ENCODE measurements around the gene HOXA10.

HOXA10 gene

DNA sequence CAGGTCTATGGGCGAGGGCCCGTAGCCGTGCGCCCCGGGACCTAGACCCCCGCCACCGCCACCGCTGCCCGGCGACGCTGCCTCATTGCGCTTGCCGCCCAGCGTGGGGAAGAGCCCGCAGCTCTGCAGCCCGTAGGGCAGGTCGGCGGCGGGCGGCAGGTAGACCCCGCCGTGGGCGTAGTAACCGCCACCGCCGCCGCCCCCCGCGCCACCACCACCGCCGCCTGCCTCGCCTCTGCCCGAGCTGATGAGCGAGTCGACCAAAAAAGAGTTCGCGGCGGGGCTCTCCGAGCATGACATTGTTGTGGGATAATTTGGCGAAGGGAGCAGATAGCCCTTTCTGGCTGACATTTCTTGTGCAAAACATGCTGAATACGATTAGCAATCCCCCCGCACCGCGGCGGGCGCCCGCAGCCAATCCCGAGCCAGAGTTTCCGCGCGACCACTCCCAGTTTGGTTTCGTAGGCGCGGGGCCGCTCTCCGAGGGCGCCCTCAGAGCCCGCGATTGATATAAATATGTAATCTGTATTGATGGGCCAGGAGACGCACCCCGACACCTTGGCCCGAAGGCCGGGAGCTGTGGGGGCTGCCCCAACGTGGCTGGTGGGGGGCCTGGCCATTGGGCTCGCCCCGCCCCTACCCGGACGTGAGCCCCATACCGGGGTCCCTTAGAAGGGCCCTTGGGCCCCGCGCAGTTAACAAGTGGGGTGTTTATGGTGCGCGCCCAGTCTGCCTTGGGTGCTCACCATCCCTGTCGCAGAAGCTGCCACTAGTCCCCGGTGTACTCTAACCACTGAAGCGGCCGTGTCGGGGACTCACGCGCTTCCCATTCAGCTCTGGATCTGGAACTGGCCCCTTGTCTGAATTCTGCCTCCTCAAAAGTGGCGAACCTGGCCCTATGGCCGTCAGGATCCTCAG, at the start of gene HOXA10:
Gene HOXA10, minus strand, starts transcription at position 365 of the 918 bp plus-strand sequence. Its CDS starts 14 bp downstream, at position 351.
- peak within 1 kb of the TSS; percentile 8; the same call in 1 of the 2 replicates for H3K4me3 ChIP-seq (ENCODE audit: low read length)
- TF ChIP-seq ZNF274 (IDR thresholded peaks at IDR 0.05; ENCODE audit: low read depth, low read length), result no peak

DNA sequence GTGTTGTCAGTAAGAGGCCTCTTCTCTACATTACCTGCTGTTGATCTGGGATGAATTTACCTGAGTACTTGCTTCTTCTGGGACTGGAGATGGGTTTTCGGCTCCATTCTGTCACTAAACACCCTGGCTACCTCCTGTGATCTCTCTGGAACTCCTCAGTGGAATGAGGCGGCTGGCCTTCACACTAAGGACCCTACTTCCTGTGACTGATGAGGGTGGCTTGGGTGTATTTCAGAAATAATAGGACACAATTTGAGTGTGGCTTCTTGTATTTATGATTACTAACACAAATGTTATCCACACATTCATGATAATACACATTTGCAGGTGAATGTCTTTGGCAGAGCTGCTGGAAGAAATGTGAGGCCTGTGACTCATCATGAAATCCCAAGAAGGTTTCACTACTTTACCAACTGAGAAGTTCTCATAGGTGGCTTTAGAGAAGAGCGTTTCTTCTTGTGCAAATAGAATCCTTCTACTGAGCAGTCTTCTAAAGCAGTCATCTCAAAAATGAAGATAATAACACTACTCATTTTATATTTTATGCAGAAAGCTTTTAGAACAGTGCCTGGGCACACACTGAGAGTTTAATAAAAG, 47.2 kb upstream of the HOXA10 start:
- no peak overlapping the region for H3K4me3 ChIP-seq (ENCODE audit: low read length)
- TF ChIP-seq ZNF274 (IDR thresholded peaks at IDR 0.05; ENCODE audit: low read depth, low read length), result no peak

DNA sequence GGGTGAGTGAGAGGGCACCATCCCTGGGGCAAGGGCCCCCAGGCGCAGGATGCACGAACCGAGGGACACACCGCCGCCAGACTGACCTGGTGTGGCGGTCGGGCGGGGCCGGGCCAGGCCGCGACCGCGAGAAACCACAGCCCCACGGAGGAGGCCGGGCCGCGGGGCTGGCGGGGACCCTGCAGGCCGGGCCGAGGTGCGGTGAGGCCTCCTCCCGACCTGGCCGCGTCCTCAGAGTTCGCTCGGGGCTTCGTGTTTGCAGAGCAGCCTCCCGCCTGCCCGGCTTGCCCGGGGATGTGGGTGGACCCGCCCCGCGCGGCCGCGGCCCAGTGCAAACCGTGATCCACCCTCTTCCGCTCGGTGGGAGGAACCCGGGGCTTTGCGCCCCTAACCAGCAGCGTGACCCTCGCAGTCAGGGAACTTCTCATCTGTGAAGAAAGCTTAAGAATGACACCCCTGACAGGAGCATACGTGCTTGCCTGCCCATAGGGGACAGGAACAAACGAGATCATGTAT, 46.4 kb upstream of the HOXA10 start:
- TF ChIP-seq ZNF274 (IDR thresholded peaks at IDR 0.05; ENCODE audit: low read depth, low read length), result no peak
- no peak overlapping the region for H3K4me3 ChIP-seq (ENCODE audit: low read length)

DNA sequence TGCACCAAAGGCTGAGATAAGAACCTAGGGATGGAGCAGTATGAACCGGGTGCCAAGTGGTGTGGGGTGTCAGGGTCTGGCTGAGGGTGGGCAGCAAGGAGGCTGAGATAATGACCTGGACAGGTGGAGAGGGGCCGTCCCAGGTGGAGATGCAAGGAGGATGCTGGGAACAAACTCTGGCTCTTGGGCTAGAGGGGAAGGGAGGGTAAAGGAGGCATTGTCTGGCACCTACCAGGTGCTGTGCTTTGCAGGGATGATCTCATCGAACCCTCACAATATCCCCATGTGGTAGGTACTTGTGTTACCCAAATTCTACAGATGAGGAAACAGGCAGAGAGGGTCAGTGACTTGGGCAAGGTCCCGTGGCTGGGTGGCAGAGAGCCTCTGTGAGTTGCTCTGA, 45.7 kb upstream of the HOXA10 start:
- H3K4me3 ChIP-seq (ENCODE audit: low read length), result no peak overlapping the region
- TF ChIP-seq ZNF274 (IDR thresholded peaks at IDR 0.05; ENCODE audit: low read depth, low read length), result no peak

DNA sequence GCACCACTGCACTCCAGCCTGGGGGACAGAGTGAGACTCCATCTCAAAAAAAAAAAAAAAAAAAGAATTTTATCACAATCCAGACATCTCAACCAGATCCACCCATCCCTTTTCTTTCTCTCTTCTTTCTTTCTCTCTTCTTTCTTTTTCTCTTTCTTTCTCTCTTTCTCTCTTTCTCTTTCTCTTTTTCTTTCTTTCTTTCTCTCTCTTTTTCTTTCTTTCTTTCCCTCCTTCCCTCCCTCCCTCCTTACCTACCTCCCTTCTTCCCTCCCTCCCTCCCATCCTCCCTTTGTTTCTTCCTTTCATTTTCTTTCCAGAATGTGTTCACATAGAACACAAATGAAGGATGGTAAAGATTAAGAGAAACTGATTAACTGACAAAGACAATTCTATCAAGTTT, 43.8 kb upstream of the HOXA10 start:
- no peak overlapping the region for H3K4me3 ChIP-seq (ENCODE audit: low read length)

DNA sequence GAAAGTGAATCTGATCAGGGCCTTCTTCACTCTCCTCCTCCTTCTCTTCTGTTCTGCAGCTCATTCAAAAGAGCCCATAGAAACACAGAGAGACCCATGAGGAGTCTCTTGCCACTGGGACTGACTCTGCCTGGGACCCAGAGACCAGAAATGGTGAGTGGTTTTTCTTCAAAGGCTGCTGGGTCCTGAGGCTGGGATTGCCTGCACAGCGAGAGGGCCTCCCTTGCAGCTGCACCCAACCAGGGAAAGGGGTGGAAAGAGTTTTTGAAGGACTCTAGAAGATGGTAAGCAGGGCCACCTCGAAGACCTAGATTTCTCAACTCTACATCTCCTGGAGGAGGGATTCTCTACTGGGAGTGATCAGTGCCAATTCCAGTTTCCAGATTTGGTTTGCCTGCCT, 41.2 kb upstream of the HOXA10 start:
- no peak for TF ChIP-seq ZNF274 (IDR thresholded peaks at IDR 0.05; ENCODE audit: low read depth, low read length)
- H3K4me3 ChIP-seq (ENCODE audit: low read length), result no peak overlapping the region

More for the DNA sequence above, 43.8 kb upstream of the HOXA10 start:
- TF ChIP-seq ZNF274 (IDR thresholded peaks at IDR 0.05; ENCODE audit: low read depth, low read length), result no peak

DNA sequence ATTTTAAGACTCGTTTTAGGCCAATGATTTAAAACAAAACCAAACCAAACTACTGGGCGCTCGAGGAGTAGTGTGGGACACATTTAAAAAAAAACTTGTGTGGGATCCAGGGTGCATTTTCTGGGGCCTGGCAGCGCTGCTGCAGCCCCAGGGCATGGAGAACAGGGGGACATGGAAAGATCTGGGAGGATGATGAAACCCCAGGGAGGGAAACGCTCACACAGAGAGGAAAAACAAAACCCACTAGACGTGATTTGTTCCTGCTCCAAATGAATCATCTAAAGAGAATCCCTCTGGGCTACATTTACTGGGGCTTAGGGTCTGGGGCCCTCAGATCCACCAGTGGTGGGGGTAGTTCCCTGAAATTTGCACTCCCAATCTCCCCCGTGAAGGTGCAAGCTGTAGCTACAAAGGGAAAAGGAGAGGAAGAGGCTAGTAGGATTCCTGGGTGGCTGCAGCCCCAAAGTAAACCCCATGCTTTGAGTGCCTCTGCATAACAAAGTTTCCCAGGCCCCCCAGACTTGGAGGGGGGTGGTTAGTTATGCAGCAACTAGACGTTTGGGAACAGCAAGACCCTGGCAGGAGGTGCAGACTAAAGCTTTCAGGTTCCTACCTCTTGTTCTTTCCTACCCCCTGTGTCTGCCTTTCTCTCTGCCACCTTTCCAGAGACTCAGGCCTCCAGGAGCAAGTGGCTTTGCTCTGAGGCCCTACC, 40.3 kb upstream of the HOXA10 start:
- TF ChIP-seq ZNF274 (IDR thresholded peaks at IDR 0.05; ENCODE audit: low read depth, low read length), result no peak
- H3K4me3 ChIP-seq (ENCODE audit: low read length), result no peak overlapping the region

DNA sequence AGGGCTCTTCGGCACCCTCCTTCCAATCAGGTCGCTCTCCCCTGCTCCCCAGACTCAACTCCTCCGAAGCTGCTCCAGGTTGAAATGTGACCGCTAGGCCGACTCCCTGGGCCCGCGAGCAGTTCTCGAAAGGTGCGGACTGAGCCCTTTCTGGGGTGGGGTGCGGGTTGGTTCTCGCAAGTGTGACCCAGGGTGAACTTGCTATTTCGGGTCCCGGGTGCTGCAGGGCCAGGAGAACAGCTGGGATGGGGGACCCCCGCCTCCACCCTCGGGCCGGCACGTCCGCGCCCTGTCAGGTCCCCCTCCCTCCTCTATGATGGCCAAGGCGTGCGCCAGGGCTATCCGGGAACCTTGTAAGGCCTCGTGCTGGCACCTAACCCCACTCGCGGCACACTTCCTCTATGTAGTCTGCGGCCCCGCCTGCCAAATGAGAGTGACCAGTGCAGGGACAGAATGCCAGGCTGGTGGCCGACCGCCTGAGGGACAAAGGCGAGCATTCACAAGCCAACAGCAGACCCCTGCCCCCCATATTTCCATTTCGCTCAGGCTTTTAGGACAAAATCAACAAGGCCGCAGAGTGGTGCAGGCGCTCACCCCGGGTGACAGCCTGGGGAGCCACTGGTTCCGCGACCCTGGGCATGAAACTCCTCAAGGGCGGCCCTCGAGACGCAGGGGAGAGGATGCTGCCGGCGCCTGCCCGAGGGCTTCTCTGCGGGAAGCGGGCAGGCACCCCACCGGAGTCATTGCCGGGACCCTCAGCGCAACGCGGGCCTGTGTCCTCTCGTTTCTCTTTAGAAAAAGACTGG, 39.5 kb upstream of the HOXA10 start:
- no peak overlapping the region for H3K4me3 ChIP-seq (ENCODE audit: low read length)
- TF ChIP-seq ZNF274 (IDR thresholded peaks at IDR 0.05; ENCODE audit: low read depth, low read length), result no peak

DNA sequence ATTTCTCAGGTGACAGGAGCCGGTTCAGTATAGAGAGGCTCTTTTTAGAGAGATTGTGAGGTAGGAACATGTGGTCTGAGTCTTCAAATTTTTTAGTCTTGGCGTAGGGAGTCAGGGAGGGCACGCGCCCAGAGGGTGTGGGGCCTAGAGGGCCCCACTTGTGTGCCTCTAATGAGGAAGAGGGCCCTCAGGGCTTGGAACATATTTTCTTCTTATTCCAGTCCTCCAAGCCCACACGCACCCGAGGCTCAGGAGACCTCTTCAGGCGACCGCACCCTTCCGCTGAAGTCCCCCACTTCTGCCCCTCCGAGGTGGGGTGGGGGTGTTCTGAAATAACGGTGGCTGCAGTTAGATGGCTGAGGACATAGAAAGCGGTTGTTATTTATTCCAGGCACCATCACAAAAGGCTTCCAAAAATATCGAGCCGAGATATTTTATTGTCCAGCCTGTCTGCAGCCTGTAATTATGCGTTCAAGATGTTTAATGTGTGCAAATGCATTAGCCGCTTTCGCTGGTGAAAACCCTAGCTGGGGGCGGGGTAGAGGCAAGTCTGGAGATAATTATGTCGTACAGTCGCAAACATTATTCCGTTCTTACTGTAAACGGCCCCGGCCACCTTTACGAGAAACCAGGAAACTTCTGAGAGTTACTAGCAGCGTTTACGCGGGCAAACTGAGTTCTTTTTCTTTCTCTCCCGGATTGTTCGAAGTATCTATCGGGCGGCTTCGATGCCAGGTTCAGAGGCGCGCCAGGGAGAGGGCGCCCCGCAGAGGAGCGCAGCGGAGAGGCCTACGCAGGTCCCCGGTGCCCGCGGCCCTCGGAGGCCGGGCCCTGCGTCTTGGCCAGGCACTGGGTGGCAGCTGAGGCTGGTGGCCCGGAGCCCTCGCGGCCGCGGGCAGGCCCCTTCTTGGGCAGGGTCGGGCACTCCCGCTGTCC, 38.6 kb upstream of the HOXA10 start:
- H3K4me3 ChIP-seq (ENCODE audit: low read length), result no peak overlapping the region
- TF ChIP-seq ZNF274 (IDR thresholded peaks at IDR 0.05; ENCODE audit: low read depth, low read length), result no peak

DNA sequence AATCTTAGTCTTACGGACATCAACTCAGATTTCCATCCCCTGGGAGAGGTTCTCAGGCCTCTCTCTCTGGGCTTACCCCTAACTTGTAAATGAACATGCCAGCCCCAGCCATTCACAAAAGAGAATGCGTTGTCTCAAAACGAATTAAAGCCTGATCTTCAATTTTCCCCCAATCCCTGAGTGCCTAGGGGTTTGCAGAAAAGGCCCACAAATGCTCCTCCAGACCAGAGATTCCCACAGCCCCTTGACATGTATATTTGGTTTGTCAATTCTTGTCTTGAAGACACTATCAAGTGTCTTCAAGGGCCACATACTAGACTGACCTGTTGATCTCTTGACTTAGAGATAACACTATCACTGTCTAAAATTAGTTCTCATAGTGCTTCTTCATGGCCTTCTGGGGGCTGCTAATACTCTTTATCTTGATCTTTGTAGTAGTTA, 37.7 kb upstream of the HOXA10 start:
- no peak overlapping the region for H3K4me3 ChIP-seq (ENCODE audit: low read length)
- no peak for TF ChIP-seq ZNF274 (IDR thresholded peaks at IDR 0.05; ENCODE audit: low read depth, low read length)

DNA sequence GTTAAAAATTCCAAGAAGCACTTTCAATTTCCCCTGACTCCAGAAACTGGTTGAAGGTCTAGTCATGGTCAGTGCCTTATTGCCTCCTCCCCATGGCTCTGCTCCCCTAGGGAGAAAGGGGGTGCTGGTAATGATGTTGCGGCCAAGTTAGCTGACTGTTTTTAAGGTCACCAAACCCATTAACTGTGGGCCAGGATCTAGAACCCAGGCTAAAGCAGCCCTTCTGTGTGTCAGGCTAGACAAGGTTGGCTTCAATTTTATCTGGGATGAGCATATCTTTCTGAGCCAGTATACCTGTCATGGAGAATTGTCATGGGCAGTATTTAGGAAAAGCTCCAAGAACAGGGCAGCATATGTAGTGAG, 36.9 kb upstream of the HOXA10 start:
- no peak for TF ChIP-seq ZNF274 (IDR thresholded peaks at IDR 0.05; ENCODE audit: low read depth, low read length)
- no peak overlapping the region for H3K4me3 ChIP-seq (ENCODE audit: low read length)

DNA sequence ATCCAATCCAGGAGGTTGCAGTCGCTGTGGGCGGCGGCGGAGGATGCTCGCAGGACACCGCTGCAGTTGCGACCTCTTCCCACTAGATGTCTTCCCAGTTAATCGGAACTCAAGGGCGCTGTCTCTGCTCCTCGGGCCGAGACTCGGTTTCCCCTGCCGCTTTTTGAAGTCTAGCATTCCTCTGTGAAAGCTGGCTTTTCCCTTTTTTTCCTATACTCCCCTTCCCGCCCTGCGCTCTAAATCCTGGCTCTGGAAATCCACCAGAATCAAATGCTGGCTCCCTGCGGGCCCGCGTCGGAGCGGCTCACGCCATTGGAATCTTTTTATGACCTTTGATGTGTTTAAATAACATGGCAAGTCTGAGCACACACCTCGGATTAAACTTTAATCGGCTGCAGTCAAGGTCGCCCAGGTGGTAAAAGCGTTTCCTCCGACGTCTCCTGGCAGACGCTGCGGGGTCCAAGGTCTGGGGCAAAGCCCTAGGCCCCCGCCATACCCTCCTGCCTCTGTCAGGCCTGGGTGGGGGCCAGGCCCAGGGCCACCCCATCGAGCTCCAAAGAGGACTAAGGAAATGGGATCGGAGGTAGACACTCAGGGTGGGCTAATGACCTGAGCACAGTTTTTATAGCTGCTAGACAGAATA, 36.4 kb upstream of the HOXA10 start:
- H3K4me3 ChIP-seq (ENCODE audit: low read length), result no peak overlapping the region
- TF ChIP-seq ZNF274 (IDR thresholded peaks at IDR 0.05; ENCODE audit: low read depth, low read length), result no peak

All from GM08714 (cell line).